H1 (cell line): ENCODE measurements around the gene SOX4. TPM values are rescaled to one million over a fixed set of nuclear protein-coding genes. Genes with fewer than 3 reads are reported as not detected.

Experiments
- CTCF ChIA-PET: fragments of 300-600 bp; sonication (Branson Sonifier 250); formaldehyde crosslinking; loops from one replicate; lab custom pipeline; 2021; ENCODE audit not compliant: partially characterized antibody; lab: Charles Lee
- POLR2A ChIA-PET: fragments of 300-600 bp; sonication (Branson Sonifier 250); formaldehyde crosslinking; loops from one replicate; lab custom pipeline; 2021; ENCODE audit warnings: inconsistent platforms; ENCODE audit not compliant: partially characterized antibody; lab: Charles Lee
- DNase-seq, 2 experiments: peaks; one replicate each; pipeline versions ENCODE4 v3.0.0 to v3.0.0-alpha.2; 2010 to 2022; ENCODE audit warnings: low spot score in 2 of 2, low read depth in 1 of 2, mixed read lengths in 1 of 2
- FAIRE-seq: peaks from 2 replicates; lab custom pipeline; 2011; peaks lifted over from hg19 to GRCh38; lab: Jason Lieb, UNC
- H2AFZ ChIP-seq: 2 replicates; pipeline ENCODE4 v1.8.1; 2012; ENCODE audit warnings: low read length, inconsistent platforms
- H2AK5ac ChIP-seq: 2 replicates; pipeline ENCODE4 v1.6.1; 2013; ENCODE audit warnings: low read depth, low read length
- H2BK120ac ChIP-seq: replicated peaks from 2 replicates; pipeline ENCODE3; 2013; ENCODE audit warnings: low read depth, low read length, inconsistent platforms
- H2BK12ac ChIP-seq: 2 replicates; pipeline ENCODE4 v1.6.1; 2013; ENCODE audit warnings: low read depth, low read length
- H2BK15ac ChIP-seq: 2 replicates; pipeline ENCODE4 v1.6.1; 2013; ENCODE audit warnings: low read length
- H2BK20ac ChIP-seq: 2 replicates; pipeline ENCODE4 v1.6.1; 2013; ENCODE audit warnings: low read length
- H2BK5ac ChIP-seq: 2 replicates; pipeline ENCODE4 v1.6.1; 2013; ENCODE audit warnings: low read depth, low read length
- H3K14ac ChIP-seq: 2 replicates; pipeline ENCODE4 v1.6.1; 2013; ENCODE audit warnings: inconsistent platforms; ENCODE audit not compliant: insufficient read length
- H3K18ac ChIP-seq: 2 replicates; pipeline ENCODE4 v1.6.1; 2013; ENCODE audit warnings: low read length; ENCODE audit errors: extremely low read depth
- H3K23ac ChIP-seq: 2 replicates; pipeline ENCODE4 v1.6.1; 2013; ENCODE audit warnings: inconsistent platforms; ENCODE audit not compliant: insufficient read length
- H3K23me2 ChIP-seq: 2 replicates; pipeline ENCODE4 v1.6.1; 2013; ENCODE audit warnings: low read depth, low read length
- H3K27ac ChIP-seq: 2 replicates; pipeline ENCODE4 v1.6.1; 2011; ENCODE audit warnings: low read depth, low read length, inconsistent platforms
- H3K27me3 ChIP-seq, 4 experiments: replicated peaks in 1 of 4; 1 replicate in 1 of 4; 2 replicates in 3 of 4; pipeline versions ENCODE4 v1.6.1 to v1.8.1; 2011 to 2013; ENCODE audit warnings: low read length in 3 of 4, mild to moderate bottlenecking in 3 of 4, inconsistent platforms in 2 of 4, mixed read lengths in 2 of 4, moderate library complexity in 1 of 4; ENCODE audit not compliant: control insufficient read depth in 3 of 4, insufficient read depth in 3 of 4; ENCODE audit errors: extremely low read depth in 1 of 4
- H3K36me3 ChIP-seq, 4 experiments: 2 replicates each; pipeline versions ENCODE4 v1.6.1 to v1.8.1; 2011 to 2013; ENCODE audit warnings: mild to moderate bottlenecking in 4 of 4, low read length in 3 of 4, moderate library complexity in 2 of 4, control low read depth in 1 of 4, inconsistent platforms in 1 of 4; ENCODE audit not compliant: insufficient read depth in 4 of 4, control insufficient read depth in 2 of 4
- H3K4ac ChIP-seq: replicated peaks from 2 replicates; pipeline ENCODE3; 2013; ENCODE audit warnings: low read length, low read depth, mixed read lengths, inconsistent platforms; ENCODE audit not compliant: insufficient read length
- H3K4me1 ChIP-seq, 4 experiments: replicated peaks in 1 of 4; 1 replicate in 1 of 4; 2 replicates in 3 of 4; pipeline versions ENCODE4 v1.6.1 to v1.8.1; 2011 to 2013; ENCODE audit warnings: low read length in 3 of 4, inconsistent platforms in 2 of 4, mixed read lengths in 1 of 4; ENCODE audit not compliant: insufficient read depth in 4 of 4, control insufficient read depth in 3 of 4
- H3K4me2 ChIP-seq, 2 experiments: 2 replicates each; pipeline versions ENCODE4 v1.6.1 to v1.8.1; 2011 to 2013; ENCODE audit warnings: low read depth in 2 of 2, low read length in 2 of 2, control low read depth in 1 of 2, inconsistent platforms in 1 of 2, mild to moderate bottlenecking in 1 of 2; ENCODE audit not compliant: insufficient read depth in 1 of 2
- H3K4me3 ChIP-seq, 4 experiments: fragments of 200-600, 300-600 bp in 1 of 4; sonication (generic), shearing (Covaris generic), sonication (Bioruptor Twin) in 1 of 4; 2 replicates each; pipeline versions ENCODE4 v1.5.1 to v1.8.1; 2011 to 2016; ENCODE audit warnings: low read length in 4 of 4, low read depth in 3 of 4, control low read depth in 2 of 4, inconsistent platforms in 2 of 4, mild to moderate bottlenecking in 2 of 4, mixed read lengths in 1 of 4, moderate library complexity in 1 of 4; ENCODE audit not compliant: insufficient read depth in 2 of 4; ENCODE audit errors: extremely low read depth in 1 of 4
- H3K56ac ChIP-seq: replicated peaks from 2 replicates; pipeline ENCODE3; 2013; ENCODE audit warnings: low read depth, mild to moderate bottlenecking, mixed read lengths, low read length, inconsistent platforms; ENCODE audit not compliant: insufficient read length
- H3K79me1 ChIP-seq: 2 replicates; pipeline ENCODE4 v1.6.1; 2013; ENCODE audit warnings: low read depth, low read length, control low read depth
- H3K79me2 ChIP-seq, 2 experiments: 2 replicates each; pipeline versions ENCODE4 v1.6.1 to v1.8.1; 2012 to 2013; ENCODE audit warnings: low read length in 2 of 2, mild to moderate bottlenecking in 2 of 2, inconsistent platforms in 1 of 2; ENCODE audit not compliant: insufficient read depth in 2 of 2, control insufficient read depth in 1 of 2
- H3K9ac ChIP-seq, 4 experiments: replicated peaks in 1 of 4; 1 replicate in 1 of 4; 2 replicates in 3 of 4; pipeline versions ENCODE4 v1.6.1 to v1.8.1; 2011 to 2013; ENCODE audit warnings: low read depth in 3 of 4, low read length in 3 of 4, control low read depth in 2 of 4, mild to moderate bottlenecking in 2 of 4, moderate library complexity in 2 of 4, inconsistent platforms in 1 of 4; ENCODE audit errors: extremely low read depth in 1 of 4
- H3K9me3 ChIP-seq, 2 experiments: 2 replicates each; pipeline versions ENCODE4 v1.6.1 to v1.8.1; 2012 to 2013; ENCODE audit warnings: mild to moderate bottlenecking in 2 of 2, moderate library complexity in 2 of 2, control low read depth in 1 of 2, inconsistent platforms in 1 of 2, low read depth in 1 of 2, low read length in 1 of 2, mixed read lengths in 1 of 2; ENCODE audit not compliant: insufficient read depth in 2 of 2
- H4K20me1 ChIP-seq, 2 experiments: replicated peaks in 1 of 2; 2 replicates each; pipeline versions ENCODE3 to v1.8.1; 2011 to 2013; ENCODE audit warnings: inconsistent platforms in 2 of 2, low read length in 2 of 2, mild to moderate bottlenecking in 1 of 2; ENCODE audit not compliant: insufficient read depth in 2 of 2, control insufficient read depth in 1 of 2
- H4K5ac ChIP-seq: 2 replicates; pipeline ENCODE4 v1.6.1; 2013; ENCODE audit warnings: low read length, low read depth, mixed read lengths, inconsistent platforms; ENCODE audit not compliant: insufficient read length
- H4K8ac ChIP-seq: 2 replicates; pipeline ENCODE4 v1.8.0; 2013; ENCODE audit warnings: mild to moderate bottlenecking, moderate library complexity, low read length, inconsistent platforms; ENCODE audit not compliant: insufficient read depth; ENCODE audit errors: extremely low read depth
- H4K91ac ChIP-seq: replicated peaks from 2 replicates; pipeline ENCODE3; 2013; ENCODE audit warnings: low read length, mixed read lengths, inconsistent platforms; ENCODE audit not compliant: insufficient read length
- CREB1 ChIP-seq: IDR thresholded peaks from 2 replicates; pipeline ENCODE4 v1.6.1; 2012; ENCODE audit warnings: inconsistent platforms
- JUN ChIP-seq: IDR thresholded peaks from 2 replicates; pipeline ENCODE4 v1.6.1; 2011; ENCODE audit warnings: low read depth, mild to moderate bottlenecking, improper control_type of control experiment, low read length
- SRF ChIP-seq: IDR thresholded peaks from 2 replicates; pipeline ENCODE4 v1.6.1; 2011; ENCODE audit warnings: mild to moderate bottlenecking, low read depth, low read length, moderate library complexity
- TAF7 ChIP-seq: optimal IDR thresholded peaks from 2 replicates; pipeline ENCODE3; 2011; ENCODE audit warnings: low read depth, mild to moderate bottlenecking, inconsistent platforms, low read length, moderate library complexity, borderline replicate concordance
- WGBS, 2 experiments: shearing (Covaris generic) in 1 of 2; methylation state at CpG; one replicate each; pipeline versions ENCODE4 v1.1.6 to v1.1.7; 2013 to 2015; ENCODE audit warnings: low lambda C conversion rate in 2 of 2, mixed read lengths in 2 of 2, inconsistent platforms in 1 of 2, low coverage in 1 of 2, missing lambda C conversion rate in 1 of 2; ENCODE audit not compliant: insufficient replicate concordance in 2 of 2, insufficient coverage in 1 of 2, insufficient read length in 1 of 2; ENCODE audit errors: extremely low coverage in 1 of 2, missing lambda C conversion rate in 1 of 2; 5-methylcytosine and 5-hydroxymethylcytosine counted together
- polyA plus RNA-seq, 7 experiments: library from polyadenylated mRNA; depleted of rRNA in 3 of 7; stranded (reverse) in 5 of 7; unstranded in 2 of 7; fragments of >200 nt in 5 of 7; fragments of 200-250 nt in 2 of 7; gene quantifications; 1 replicate in 5 of 7; 2 replicates in 1 of 7; 4 replicates in 1 of 7; pipeline versions ENCODE4 v1.2.1 to v1.2.3, GENCODE V29; 2011 to 2013; ENCODE audit warnings: missing spikeins in 2 of 7, mixed read lengths in 2 of 7
- total RNA-seq: library from RNA; stranded (reverse); fragmentation: NEBNext Ultra II Directional; extraction: Animal tissue kit (Norgen Biotek cat#: 25700); gene quantifications from 2 replicates; pipeline ENCODE4 v1.2.1, GENCODE V29; 2021
- TF ChIP-seq, protein P1 (sequence below): IDR thresholded peaks from 2 replicates; pipeline ENCODE4 v1.6.1; 2012; ENCODE audit warnings: inconsistent platforms

The SOX4 gene
- total and polyA plus RNA-seq, 2 of the 8 experiments (the other 6 are each of a cell fraction or from before 2014, with no cell fraction given): 14.1 to 169 TPM

DNA sequence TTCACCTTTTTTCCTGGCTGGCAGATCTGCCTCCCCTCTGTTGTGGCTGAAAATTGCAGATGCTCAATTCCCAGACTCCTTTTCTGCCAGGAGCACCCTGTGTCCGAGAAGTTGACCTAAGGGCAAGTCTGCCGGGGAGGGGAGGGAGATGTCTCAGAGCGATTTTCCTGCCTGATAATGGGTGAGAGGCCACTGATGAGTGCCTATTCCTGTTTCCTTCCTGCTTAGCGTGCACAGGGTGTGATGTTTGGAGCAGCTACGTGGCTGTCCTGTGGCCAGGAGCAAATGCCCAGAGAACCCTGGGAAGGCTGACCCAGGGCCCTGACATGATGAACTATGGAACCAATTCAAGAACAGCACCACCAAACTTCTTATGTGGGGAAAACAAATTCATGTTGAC is 22.5 kb downstream of the SOX4 start:
- POLR2A ChIA-PET: no interaction called here
- H2AFZ ChIP-seq: no peak overlapping the region

More for the DNA sequence above, 22.5 kb downstream of the SOX4 start:
- DNase-seq: no peak
- Histone ChIP-seq H2AK5ac (no peak overlapping the region), H4K5ac (no peak overlapping the region), H3K56ac (no peak overlapping the region), H3K4me1 (peaks cover 0 to 4% (median 1%) of the 10 kb centered on the region in 4 experiments; a peak in 1 of 7 replicates), H3K79me1 (no peaks in the 10 kb centered on the region), H3K4me2 (no peak overlapping the region), H3K4me3 (no peak overlapping the region), H3K23ac (no peak overlapping the region), H4K20me1 (no peaks in the 10 kb centered on the region), H4K8ac (no peak overlapping the region), H3K9ac (no peak overlapping the region), H3K23me2 (no peaks in the 10 kb centered on the region), H2BK12ac (no peak overlapping the region), H3K14ac (no peak overlapping the region), H3K9me3 (no peaks in the 10 kb centered on the region), H3K79me2 (no peaks in the 10 kb centered on the region), H2BK15ac (peak overlapping the region; percentile 82; the same call in 1 of the 2 replicates), H2BK5ac (no peak overlapping the region), H3K36me3 (no peaks in the 10 kb centered on the region), H3K27me3 (no peaks in the 10 kb centered on the region), H3K27ac (no peak overlapping the region), H2BK20ac (0 out of 2 replicates have a peak overlapping the region, but pooled peaks have one; percentile 73), H2BK120ac (no peak overlapping the region), H4K91ac (no peak overlapping the region)
- CTCF ChIA-PET: no interaction called here
- no peak for FAIRE-seq
- no peak for TF ChIP-seq CREB1
- TF ChIP-seq JUN: no peak
- no peak for TF ChIP-seq SRF
- TF ChIP-seq TAF7: no peak
- TF ChIP-seq, protein P1, sequence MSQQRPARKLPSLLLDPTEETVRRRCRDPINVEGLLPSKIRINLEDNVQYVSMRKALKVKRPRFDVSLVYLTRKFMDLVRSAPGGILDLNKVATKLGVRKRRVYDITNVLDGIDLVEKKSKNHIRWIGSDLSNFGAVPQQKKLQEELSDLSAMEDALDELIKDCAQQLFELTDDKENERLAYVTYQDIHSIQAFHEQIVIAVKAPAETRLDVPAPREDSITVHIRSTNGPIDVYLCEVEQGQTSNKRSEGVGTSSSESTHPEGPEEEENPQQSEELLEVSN: no peak
- TF ChIP-seq, all 59 proteins: peak for 0
- Histone ChIP-seq H3K4ac (no peak overlapping the region), H3K18ac (0 out of 2 replicates have a peak overlapping the region, but pooled peaks have one; percentile 28)
- 83% methylated on average over 5 of the region's 5 CpGs; no CpG with 5 or more reads in 1 of the 2 experiments for WGBS, 2 experiments
